ENCODE data around the gene LYPD5. TPM values are rescaled to one million over a fixed set of nuclear protein-coding genes. Genes with fewer than 3 reads are reported as not detected.
"Not testable (repeated sequence)": the region's sequence is repeated elsewhere in the genome, so short reads cannot be mapped to it uniquely, and the experiment has no call there.

The LYPD5 gene
- total RNA-seq, 8 experiments from 2014 or later = 0.05 to 2.4 (median 1.1) TPM

GRCh38 chr19:43817454-43817853, 15.2 kb upstream of the LYPD5 start:
- H3K4me3 ChIP-seq; H3K4me1 ChIP-seq (replicated peaks in 1 of 2); ATAC-seq (replicated peaks in 6 of 8); in situ Hi-C loops (cut with MboI; ENCODE audit: low pct_unique_long_range_greater_than_20kb in 2 of 9, low sequenced_read_pairs in 9 of 9, unreplicated experiment in 9 of 9); H3K27ac ChIP-seq: not testable (repeated sequence)
- 22 to 60% (median 50%) methylated on average over 1 of the region's 1 CpG; no CpG with 5 or more reads in 5 of the 10 experiments for WGBS, 10 experiments

GRCh38 chr19:43814663-43815352, 12.6 kb upstream of the LYPD5 start:
- in situ Hi-C loops (cut with MboI; ENCODE audit: low pct_unique_long_range_greater_than_20kb in 2 of 9, low sequenced_read_pairs in 9 of 9, unreplicated experiment in 9 of 9) = no loop called here
- no peak overlapping the region for H3K4me3 ChIP-seq
- no peaks in the 10 kb centered on the region for H3K4me1 ChIP-seq (replicated peaks in 1 of 2)
- no peak overlapping the region for H3K27ac ChIP-seq
- no peak for ATAC-seq (replicated peaks in 6 of 8)
- WGBS, 10 experiments = 35 to 70% (median 54%) methylated on average over 2 to 5 of the region's 5 CpGs; no CpG with 5 or more reads in 2 of the 10 experiments

- peak in 2 of 8 experiments; percentile 44 to 51 for ATAC-seq (replicated peaks in 6 of 8)
- Histone ChIP-seq H3K27ac (no peak overlapping the region), H3K4me1 (replicated peaks in 1 of 2) (no peaks in the 10 kb centered on the region), H3K4me3 (no peak overlapping the region)
- 0 to 80% (median 55%) methylated on average over 1 to 6 of the region's 6 CpGs for WGBS, 10 experiments
- in situ Hi-C loops (cut with MboI; ENCODE audit: low pct_unique_long_range_greater_than_20kb in 2 of 9, low sequenced_read_pairs in 9 of 9, unreplicated experiment in 9 of 9) = no loop called here
Measured at GRCh38 chr19:43812688-43813087, 10.4 kb upstream of the LYPD5 start.

- in situ Hi-C loops (cut with MboI; ENCODE audit: low pct_unique_long_range_greater_than_20kb in 2 of 9, low sequenced_read_pairs in 9 of 9, unreplicated experiment in 9 of 9) = no loop called here
- 0 to 100% (median 61%) methylated on average over 1 of the region's 1 CpG for WGBS, 10 experiments
- Histone ChIP-seq H3K4me1 (replicated peaks in 1 of 2) (no peaks in the 10 kb centered on the region), H3K4me3 (no peak overlapping the region), H3K27ac (no peak overlapping the region)
- ATAC-seq (replicated peaks in 6 of 8) = no peak
Measured at GRCh38 chr19:43812259-43812658, 10.0 kb upstream of the LYPD5 start.

GRCh38 chr19:43811837-43812236, 9.6 kb upstream of the LYPD5 start:
- no peak overlapping the region for H3K4me3 ChIP-seq
- no peak overlapping the region for H3K27ac ChIP-seq
- 0 to 11% (median 0%) methylated on average over 1 of the region's 1 CpG; no CpG with 5 or more reads in 6 of the 10 experiments for WGBS, 10 experiments
- H3K4me1 ChIP-seq (replicated peaks in 1 of 2) = no peaks in the 10 kb centered on the region
- in situ Hi-C loops (cut with MboI; ENCODE audit: low pct_unique_long_range_greater_than_20kb in 2 of 9, low sequenced_read_pairs in 9 of 9, unreplicated experiment in 9 of 9) = no loop called here
- ATAC-seq (replicated peaks in 6 of 8) = peak in 2 of 8 experiments; percentile 69

GRCh38 chr19:43809762-43810696, 7.8 kb upstream of the LYPD5 start:
- no peak overlapping the region for H3K4me3 ChIP-seq
- H3K4me1 ChIP-seq (replicated peaks in 1 of 2) = no peaks in the 10 kb centered on the region
- in situ Hi-C loops (cut with MboI; ENCODE audit: low pct_unique_long_range_greater_than_20kb in 2 of 9, low sequenced_read_pairs in 9 of 9, unreplicated experiment in 9 of 9) = no loop called here
- ATAC-seq (replicated peaks in 6 of 8) = peak in 3 of 8 experiments; percentile 52 to 71 (median 68)
- 0 to 35% (median 12%) methylated on average over 1 to 4 of the region's 8 CpGs for WGBS, 10 experiments
- H3K27ac ChIP-seq = no peak overlapping the region

- in situ Hi-C loops (cut with MboI; ENCODE audit: low pct_unique_long_range_greater_than_20kb in 2 of 9, low sequenced_read_pairs in 9 of 9, unreplicated experiment in 9 of 9) = no loop called here
- no peak for ATAC-seq (replicated peaks in 6 of 8)
- Histone ChIP-seq H3K4me3 (no peak overlapping the region), H3K4me1 (replicated peaks in 1 of 2) (no peaks in the 10 kb centered on the region), H3K27ac (no peak overlapping the region)
Measured at GRCh38 chr19:43807651-43808050, 5.4 kb upstream of the LYPD5 start.

GRCh38 chr19:43806848-43807247, 4.6 kb upstream of the LYPD5 start:
- no peak for ATAC-seq (replicated peaks in 6 of 8)
- Histone ChIP-seq H3K27ac (no peak overlapping the region), H3K4me3 (no peak overlapping the region), H3K4me1 (replicated peaks in 1 of 2) (no peaks in the 10 kb centered on the region)
- WGBS, 10 experiments = 35 to 83% (median 69%) methylated on average over 1 to 5 of the region's 5 CpGs
- in situ Hi-C loops (cut with MboI; ENCODE audit: low pct_unique_long_range_greater_than_20kb in 2 of 9, low sequenced_read_pairs in 9 of 9, unreplicated experiment in 9 of 9) = no loop called here

GRCh38 chr19:43806401-43806800, 4.2 kb upstream of the LYPD5 start:
- 63 to 100% (median 90%) methylated on average over 1 to 7 of the region's 7 CpGs; no CpG with 5 or more reads in 1 of the 10 experiments for WGBS, 10 experiments
- H3K4me3 ChIP-seq; H3K4me1 ChIP-seq (replicated peaks in 1 of 2); H3K27ac ChIP-seq; ATAC-seq (replicated peaks in 6 of 8); in situ Hi-C loops (cut with MboI; ENCODE audit: low pct_unique_long_range_greater_than_20kb in 2 of 9, low sequenced_read_pairs in 9 of 9, unreplicated experiment in 9 of 9): not testable (repeated sequence)

- Histone ChIP-seq H3K27ac (no peak overlapping the region), H3K4me3 (no peak overlapping the region), H3K4me1 (replicated peaks in 1 of 2) (no peaks in the 10 kb centered on the region)
- in situ Hi-C loops (cut with MboI; ENCODE audit: low pct_unique_long_range_greater_than_20kb in 2 of 9, low sequenced_read_pairs in 9 of 9, unreplicated experiment in 9 of 9) = no loop called here
- ATAC-seq (replicated peaks in 6 of 8) = peak in 2 of 8 experiments; percentile 10 to 61
- WGBS, 10 experiments = 0 to 40% (median 4%) methylated on average over 1 to 2 of the region's 2 CpGs; no CpG with 5 or more reads in 4 of the 10 experiments
Measured at GRCh38 chr19:43804432-43804831, 2.2 kb upstream of the LYPD5 start.

GRCh38 chr19:43799502-43800142, 2.6 kb downstream of the LYPD5 start:
- in situ Hi-C loops (cut with MboI; ENCODE audit: low pct_unique_long_range_greater_than_20kb in 2 of 9, low sequenced_read_pairs in 9 of 9, unreplicated experiment in 9 of 9) = loop anchor here in 1 of 9 experiments (25.0 kb wide), 1 partner anchor 362 kb away; no protein-coding TSS in a partner anchor
- no peak overlapping the region for H3K4me3 ChIP-seq

GRCh38 chr19:43798546-43799409, 3.5 kb downstream of the LYPD5 start:
- in situ Hi-C loops (cut with MboI; ENCODE audit: low pct_unique_long_range_greater_than_20kb in 2 of 9, low sequenced_read_pairs in 9 of 9, unreplicated experiment in 9 of 9) = loop anchor here in 1 of 9 experiments (25.0 kb wide), 1 partner anchor 361 kb away; no protein-coding TSS in a partner anchor
- no peaks in the 10 kb centered on the region for H3K4me1 ChIP-seq (replicated peaks in 1 of 2)
- ATAC-seq (replicated peaks in 6 of 8) = peak; percentile 11 to 80 (median 32)
- peak overlapping the region in 2 of 5 donors; percentile 8 to 11 for H3K4me3 ChIP-seq
- H3K27ac ChIP-seq = no peak overlapping the region
- 0 to 68% (median 33%) methylated on average over 1 to 14 of the region's 70 CpGs; no CpG with 5 or more reads in 3 of the 10 experiments for WGBS, 10 experiments

More at GRCh38 chr19:43799502-43800142, 2.6 kb downstream of the LYPD5 start:
- Histone ChIP-seq H3K4me1 (replicated peaks in 1 of 2) (no peaks in the 10 kb centered on the region), H3K27ac (no peak overlapping the region)
- WGBS, 10 experiments = 0 to 20% methylated on average over 1 of the region's 6 CpGs; no CpG with 5 or more reads in 8 of the 10 experiments
- peak in 5 of 8 experiments; percentile 32 to 92 (median 58) for ATAC-seq (replicated peaks in 6 of 8)
